Measurements from ENCODE around the gene STATH.

DNA sequence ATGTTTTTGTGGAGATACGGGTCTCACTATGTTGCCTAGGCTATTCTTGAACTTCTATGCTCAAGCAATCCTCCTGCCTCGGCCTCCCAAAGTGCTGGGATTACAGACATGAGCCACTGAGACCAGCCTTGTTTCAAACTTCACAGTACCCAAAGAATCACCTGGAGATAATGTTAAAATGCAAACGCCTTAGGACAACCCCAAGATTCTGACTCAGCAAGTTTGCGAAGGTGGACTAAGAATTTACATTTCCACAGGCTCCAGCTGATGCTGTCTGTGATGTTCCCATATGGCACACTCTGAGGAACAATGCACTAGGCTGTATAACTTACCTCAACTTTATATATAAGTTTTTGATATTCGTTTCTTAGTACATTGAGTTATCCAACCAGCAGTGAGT is 984 bp upstream of the STATH start:
- TF ChIP-seq POLR2A (IDR thresholded peaks at IDR 0.05) (no peak), POLR2AphosphoS5 (IDR thresholded peaks at IDR 0.05) (no peak)
- TF ChIP-seq, protein P1, sequence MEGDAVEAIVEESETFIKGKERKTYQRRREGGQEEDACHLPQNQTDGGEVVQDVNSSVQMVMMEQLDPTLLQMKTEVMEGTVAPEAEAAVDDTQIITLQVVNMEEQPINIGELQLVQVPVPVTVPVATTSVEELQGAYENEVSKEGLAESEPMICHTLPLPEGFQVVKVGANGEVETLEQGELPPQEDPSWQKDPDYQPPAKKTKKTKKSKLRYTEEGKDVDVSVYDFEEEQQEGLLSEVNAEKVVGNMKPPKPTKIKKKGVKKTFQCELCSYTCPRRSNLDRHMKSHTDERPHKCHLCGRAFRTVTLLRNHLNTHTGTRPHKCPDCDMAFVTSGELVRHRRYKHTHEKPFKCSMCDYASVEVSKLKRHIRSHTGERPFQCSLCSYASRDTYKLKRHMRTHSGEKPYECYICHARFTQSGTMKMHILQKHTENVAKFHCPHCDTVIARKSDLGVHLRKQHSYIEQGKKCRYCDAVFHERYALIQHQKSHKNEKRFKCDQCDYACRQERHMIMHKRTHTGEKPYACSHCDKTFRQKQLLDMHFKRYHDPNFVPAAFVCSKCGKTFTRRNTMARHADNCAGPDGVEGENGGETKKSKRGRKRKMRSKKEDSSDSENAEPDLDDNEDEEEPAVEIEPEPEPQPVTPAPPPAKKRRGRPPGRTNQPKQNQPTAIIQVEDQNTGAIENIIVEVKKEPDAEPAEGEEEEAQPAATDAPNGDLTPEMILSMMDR (IDR thresholded peaks at IDR 0.05) = no peak

Measured in upper lobe of left lung (tissue), 4 donors.